ENCODE measurements around the gene CRB2. TPM values are rescaled to one million over a fixed set of nuclear protein-coding genes. Genes with fewer than 3 reads are reported as not detected.

The CRB2 gene
- total and polyA plus RNA-seq, 7 donors: 0.01 to 0.05 (median 0.03) TPM; not detected in 4

GRCh38 chr9:123382653-123383511, 26.9 kb downstream of the CRB2 start:
- H3K4me1 ChIP-seq: no peaks in the 10 kb centered on the region
- ATAC-seq (no peak), DNase-seq (no peak)
- no peak overlapping the region for H3K4me3 ChIP-seq
- WGBS, 3 donors: 83 to 88% (median 88%) methylated on average over 27 of the region's 27 CpGs
- peaks cover 0 to 9% of the 10 kb centered on the region in 2 donors for H3K36me3 ChIP-seq (ENCODE audit: insufficient read depth in 1 of 2, low read depth in 1 of 2)
- no peak overlapping the region for H3K27ac ChIP-seq
- TF ChIP-seq CTCF (IDR thresholded peaks at IDR 0.05): no peak
- H3K9me3 ChIP-seq: no peaks in the 10 kb centered on the region
- no peaks in the 10 kb centered on the region for H3K27me3 ChIP-seq (ENCODE audit: insufficient read depth in 3 of 3, low read length in 2 of 3)
- intact Hi-C loops (cut with DNase I): no loop called here

- TF ChIP-seq CTCF (IDR thresholded peaks at IDR 0.05): no peak
- DNase-seq (no peak), ATAC-seq (peak in 1 of 4 donors; percentile 5)
- no peak overlapping the region for H3K27ac ChIP-seq
- WGBS, 3 donors: 89 to 92% (median 89%) methylated on average over 26 to 27 of the region's 27 CpGs
- no peaks in the 10 kb centered on the region for H3K9me3 ChIP-seq
- intact Hi-C loops (cut with DNase I): no loop called here
- peaks cover 0 to 9% of the 10 kb centered on the region in 2 donors for H3K36me3 ChIP-seq (ENCODE audit: insufficient read depth in 1 of 2, low read depth in 1 of 2)
- no peak overlapping the region for H3K4me3 ChIP-seq
- H3K4me1 ChIP-seq: no peaks in the 10 kb centered on the region
- no peaks in the 10 kb centered on the region for H3K27me3 ChIP-seq (ENCODE audit: insufficient read depth in 3 of 3, low read length in 2 of 3)
Measured at GRCh38 chr9:123383512-123384170, 27.6 kb downstream of the CRB2 start.

GRCh38 chr9:123387686-123388085, 31.7 kb downstream of the CRB2 start:
- H3K27me3 ChIP-seq (ENCODE audit: insufficient read depth in 3 of 3, low read length in 2 of 3): no peaks in the 10 kb centered on the region
- no peak overlapping the region for H3K27ac ChIP-seq
- no peaks in the 10 kb centered on the region for H3K4me1 ChIP-seq
- 82 to 89% (median 87%) methylated on average over 14 of the region's 14 CpGs for WGBS, 3 donors
- peaks cover 0 to 9% of the 10 kb centered on the region in 2 donors for H3K36me3 ChIP-seq (ENCODE audit: insufficient read depth in 1 of 2, low read depth in 1 of 2)
- no peak for ATAC-seq
- no peaks in the 10 kb centered on the region for H3K9me3 ChIP-seq
- no peak for TF ChIP-seq CTCF (IDR thresholded peaks at IDR 0.05)
- H3K4me3 ChIP-seq: no peak overlapping the region
- no peak for DNase-seq
- intact Hi-C loops (cut with DNase I): no loop called here

GRCh38 chr9:123389070-123389469, 33.1 kb downstream of the CRB2 start:
- ATAC-seq (no peak), DNase-seq (no peak)
- intact Hi-C loops (cut with DNase I): no loop called here
- TF ChIP-seq CTCF (IDR thresholded peaks at IDR 0.05): no peak
- Histone ChIP-seq H3K27ac (no peak overlapping the region), H3K36me3 (ENCODE audit: insufficient read depth in 1 of 2, low read depth in 1 of 2) (no peaks in the 10 kb centered on the region), H3K27me3 (ENCODE audit: insufficient read depth in 3 of 3, low read length in 2 of 3) (no peaks in the 10 kb centered on the region), H3K9me3 (no peaks in the 10 kb centered on the region), H3K4me1 (no peaks in the 10 kb centered on the region), H3K4me3 (no peak overlapping the region)
- WGBS, 3 donors: 68 to 76% (median 76%) methylated on average over 9 to 10 of the region's 10 CpGs

Data from psoas muscle (tissue), 8 donors.